Measurements from ENCODE around the gene SRSF6. TPM values are rescaled to one million over a fixed set of nuclear protein-coding genes. Genes with fewer than 3 reads are reported as not detected.
A peak's percentile ranks its signal among the peaks of the same experiment; 100 is the strongest.
"Not testable (repeated sequence)": the region's sequence is repeated elsewhere in the genome, so short reads cannot be mapped to it uniquely, and the experiment has no call there.

Gene SRSF6
- total RNA-seq, result 207 and 219 TPM in 2 replicates

- H3K4me1 Mint-ChIP-seq (ENCODE audit: low read depth), result peaks cover 39% of the 10 kb centered on the region
- peaks cover 13% of the 10 kb centered on the region for H3K27me3 Mint-ChIP-seq (ENCODE audit: insufficient read depth)
- peak within 1 kb of the TSS; percentile 100 for H3K27ac Mint-ChIP-seq
- H3K36me3 Mint-ChIP-seq (ENCODE audit: low read depth), result peaks cover 31% of the 10 kb centered on the region
- H3K4me3 Mint-ChIP-seq, result peak within 1 kb of the TSS; percentile 88
- intact Hi-C loops (cut with micrococcal nuclease), result loop anchor here (1.0 to 5.0 kb wide), 10 partner anchors 9 to 1765 kb away; partner anchors contain the start of genes FITM2, IFT52, MYBL2 and OSER1
- DNase-seq (ENCODE audit: low spot score), result peak; percentile 90
- no peaks in the 10 kb centered on the region for H3K9me3 Mint-ChIP-seq
Observed at GRCh38 chr20:43457640-43458421, at the start of gene SRSF6. SRSF6 (plus strand) TSS chr20:43457896; CDS start chr20:43458034, 138 bp downstream.

GRCh38 chr20:43408848-43409576, 48.7 kb upstream of the SRSF6 start:
- intact Hi-C loops (cut with micrococcal nuclease), result loop anchor here (2.0 kb wide), 1 partner anchor 222 kb away; no protein-coding TSS in a partner anchor
- no peak overlapping the region for H3K4me3 Mint-ChIP-seq
- no peak overlapping the region for H3K27ac Mint-ChIP-seq
- no peaks in the 10 kb centered on the region for H3K36me3 Mint-ChIP-seq (ENCODE audit: low read depth)
- no peak for DNase-seq (ENCODE audit: low spot score)
- no peaks in the 10 kb centered on the region for H3K4me1 Mint-ChIP-seq (ENCODE audit: low read depth)
- no peaks in the 10 kb centered on the region for H3K9me3 Mint-ChIP-seq
- H3K27me3 Mint-ChIP-seq (ENCODE audit: insufficient read depth), result peaks cover 19% of the 10 kb centered on the region

- Mint-ChIP-seq H3K27me3 (ENCODE audit: insufficient read depth) (peaks cover 19% of the 10 kb centered on the region), H3K9me3 (no peaks in the 10 kb centered on the region), H3K4me3 (no peak overlapping the region), H3K36me3 (ENCODE audit: low read depth) (no peaks in the 10 kb centered on the region), H3K27ac (no peak overlapping the region), H3K4me1 (ENCODE audit: low read depth) (no peaks in the 10 kb centered on the region)
- DNase-seq (ENCODE audit: low spot score), result no peak
- intact Hi-C loops (cut with micrococcal nuclease), result loop anchor here (2.0 kb wide), 1 partner anchor 223 kb away; no protein-coding TSS in a partner anchor
Observed at GRCh38 chr20:43409577-43409913, 48.2 kb upstream of the SRSF6 start.

GRCh38 chr20:43415661-43416430, 41.9 kb upstream of the SRSF6 start:
- no peak overlapping the region for H3K4me3 Mint-ChIP-seq
- peaks cover under 1% of the 10 kb centered on the region for H3K36me3 Mint-ChIP-seq (ENCODE audit: low read depth)
- peaks cover 24% of the 10 kb centered on the region for H3K9me3 Mint-ChIP-seq
- no peak overlapping the region for H3K27ac Mint-ChIP-seq
- no peak for DNase-seq (ENCODE audit: low spot score)
- intact Hi-C loops (cut with micrococcal nuclease), result no loop called here
- peaks cover 11% of the 10 kb centered on the region for H3K27me3 Mint-ChIP-seq (ENCODE audit: insufficient read depth)
- H3K4me1 Mint-ChIP-seq (ENCODE audit: low read depth), result no peaks in the 10 kb centered on the region

- no peak overlapping the region for H3K4me3 Mint-ChIP-seq
- no peak for DNase-seq (ENCODE audit: low spot score)
- no peak overlapping the region for H3K27ac Mint-ChIP-seq
- intact Hi-C loops (cut with micrococcal nuclease), result no loop called here
- peaks cover 2% of the 10 kb centered on the region for H3K36me3 Mint-ChIP-seq (ENCODE audit: low read depth)
- peaks cover 27% of the 10 kb centered on the region for H3K9me3 Mint-ChIP-seq
- no peaks in the 10 kb centered on the region for H3K4me1 Mint-ChIP-seq (ENCODE audit: low read depth)
- peaks cover 7% of the 10 kb centered on the region for H3K27me3 Mint-ChIP-seq (ENCODE audit: insufficient read depth)
Observed at GRCh38 chr20:43416591-43417228, 41.0 kb upstream of the SRSF6 start.

GRCh38 chr20:43420192-43420591, 37.5 kb upstream of the SRSF6 start:
- Mint-ChIP-seq H3K27me3 (ENCODE audit: insufficient read depth) (peaks cover 2% of the 10 kb centered on the region), H3K9me3 (peaks cover 27% of the 10 kb centered on the region), H3K4me3 (no peak overlapping the region), H3K4me1 (ENCODE audit: low read depth) (no peaks in the 10 kb centered on the region), H3K27ac (no peak overlapping the region), H3K36me3 (ENCODE audit: low read depth) (peaks cover 2% of the 10 kb centered on the region)
- intact Hi-C loops (cut with micrococcal nuclease), result no loop called here
- DNase-seq (ENCODE audit: low spot score), result no peak

GRCh38 chr20:43420913-43421312, 36.8 kb upstream of the SRSF6 start:
- H3K4me3 Mint-ChIP-seq; H3K36me3 Mint-ChIP-seq (ENCODE audit: low read depth); H3K4me1 Mint-ChIP-seq (ENCODE audit: low read depth); intact Hi-C loops (cut with micrococcal nuclease); DNase-seq (ENCODE audit: low spot score); H3K27me3 Mint-ChIP-seq (ENCODE audit: insufficient read depth); H3K27ac Mint-ChIP-seq: not testable (repeated sequence)
- peaks cover 27% of the 10 kb centered on the region for H3K9me3 Mint-ChIP-seq

GRCh38 chr20:43426172-43426571, 31.5 kb upstream of the SRSF6 start:
- H3K9me3 Mint-ChIP-seq, result no peaks in the 10 kb centered on the region
- H3K27me3 Mint-ChIP-seq (ENCODE audit: insufficient read depth), result peaks cover 2% of the 10 kb centered on the region
- no peaks in the 10 kb centered on the region for H3K4me1 Mint-ChIP-seq (ENCODE audit: low read depth)
- no peaks in the 10 kb centered on the region for H3K36me3 Mint-ChIP-seq (ENCODE audit: low read depth)
- H3K4me3 Mint-ChIP-seq, result no peak overlapping the region
- H3K27ac Mint-ChIP-seq, result no peak overlapping the region
- DNase-seq (ENCODE audit: low spot score), result no peak
- intact Hi-C loops (cut with micrococcal nuclease), result no loop called here

- Mint-ChIP-seq H3K4me1 (ENCODE audit: low read depth) (no peaks in the 10 kb centered on the region), H3K27ac (no peak overlapping the region), H3K27me3 (ENCODE audit: insufficient read depth) (peaks cover 18% of the 10 kb centered on the region), H3K4me3 (no peak overlapping the region), H3K36me3 (ENCODE audit: low read depth) (no peaks in the 10 kb centered on the region), H3K9me3 (no peaks in the 10 kb centered on the region)
- intact Hi-C loops (cut with micrococcal nuclease), result no loop called here
- no peak for DNase-seq (ENCODE audit: low spot score)
Observed at GRCh38 chr20:43430265-43431133, 27.2 kb upstream of the SRSF6 start.

- H3K9me3 Mint-ChIP-seq, result no peaks in the 10 kb centered on the region
- H3K27me3 Mint-ChIP-seq (ENCODE audit: insufficient read depth), result peaks cover 18% of the 10 kb centered on the region
- no peak for DNase-seq (ENCODE audit: low spot score)
- H3K27ac Mint-ChIP-seq, result no peak overlapping the region
- no peaks in the 10 kb centered on the region for H3K4me1 Mint-ChIP-seq (ENCODE audit: low read depth)
- intact Hi-C loops (cut with micrococcal nuclease), result no loop called here
- H3K36me3 Mint-ChIP-seq (ENCODE audit: low read depth), result no peaks in the 10 kb centered on the region
- no peak overlapping the region for H3K4me3 Mint-ChIP-seq
Observed at GRCh38 chr20:43431134-43431519, 26.6 kb upstream of the SRSF6 start.

GRCh38 chr20:43432498-43432897, 25.2 kb upstream of the SRSF6 start:
- Mint-ChIP-seq H3K4me3 (no peak overlapping the region), H3K27me3 (ENCODE audit: insufficient read depth) (peaks cover 18% of the 10 kb centered on the region), H3K4me1 (ENCODE audit: low read depth) (no peaks in the 10 kb centered on the region), H3K36me3 (ENCODE audit: low read depth) (no peaks in the 10 kb centered on the region), H3K9me3 (no peaks in the 10 kb centered on the region), H3K27ac (no peak overlapping the region)
- intact Hi-C loops (cut with micrococcal nuclease), result no loop called here
- no peak for DNase-seq (ENCODE audit: low spot score)

Measured in activated T-helper 1 cell treated with anti-CD3 and anti-CD28 coated beads, Interleukin-12 subunit alpha, Interleukin-12 subunit beta, Interleukin-2, Interleukin-4 antibody, amounts not matched to agents 30 ng/mL and 10 ng/mL and 1 ng/mL, durations not matched to agents 14 hours and 24 hours and 36 hours (primary cell).